SK-N-SH (cell line): ENCODE results near the gene MAP3K12. TPM values are rescaled to one million over a fixed set of nuclear protein-coding genes. Genes with fewer than 3 reads are reported as not detected.

Source experiments
- CTCF ChIA-PET: fragments of 300-600, 350-600 bp; formaldehyde crosslinking; extraction: SDS; loops from one replicate; lab custom pipeline; 2021; lab: Yijun Ruan, JAX
- POLR2A ChIA-PET: fragments of 350-600 bp; sonication (Branson Sonifier 250); formaldehyde crosslinking; extraction: SDS; loops from one replicate; lab custom pipeline; 2020; ENCODE audit warnings: antibody characterized with exemption, inconsistent platforms; lab: Yijun Ruan, JAX
- DNase-seq: peaks from one replicate; pipeline ENCODE4 v3.0.0; 2012
- H2AFZ ChIP-seq: fragments of 200-600 bp; sonication (generic); 2 replicates; pipeline ENCODE4 v1.8.1; 2016; ENCODE audit warnings: antibody characterized with exemption, mild to moderate bottlenecking, low read depth
- H3F3A ChIP-seq: fragments of 200-600 bp; sonication (generic); replicated peaks from 2 replicates; pipeline ENCODE3; 2016; ENCODE audit warnings: antibody characterized with exemption, mild to moderate bottlenecking; ENCODE audit not compliant: insufficient read depth
- H3K27ac ChIP-seq, 2 experiments: fragments of 200-500 bp in 1 of 2; fragments of 200-600 bp in 1 of 2; sonication (Bioruptor generic) in 1 of 2; sonication (generic), shearing (Covaris generic) in 1 of 2; 2 replicates each; pipeline versions ENCODE4 v1.5.1 to v1.6.1; 2014 to 2016; ENCODE audit warnings: low read depth in 2 of 2, inconsistent platforms in 1 of 2, low read length in 1 of 2, mild to moderate bottlenecking in 1 of 2, mixed read lengths in 1 of 2
- H3K27me3 ChIP-seq: fragments of 200-600 bp; sonication (generic), shearing (Covaris generic); 2 replicates; pipeline ENCODE4 v1.6.1; 2016; ENCODE audit warnings: mixed run types; ENCODE audit not compliant: insufficient read depth
- H3K36me3 ChIP-seq, 2 experiments: fragments of 200-500 bp in 1 of 2; fragments of 200-600 bp in 1 of 2; sonication (Bioruptor generic) in 1 of 2; sonication (generic) in 1 of 2; replicated peaks in 1 of 2; 2 replicates each; pipeline versions ENCODE3 to v1.5.1; 2014 to 2016; ENCODE audit warnings: low read length in 1 of 2, mild to moderate bottlenecking in 1 of 2; ENCODE audit not compliant: insufficient read depth in 2 of 2, control insufficient read depth in 1 of 2
- H3K4me1 ChIP-seq, 2 experiments: fragments of 200-500 bp in 1 of 2; fragments of 200-600 bp in 1 of 2; sonication (Bioruptor generic) in 1 of 2; sonication (generic), shearing (Covaris generic) in 1 of 2; 2 replicates each; pipeline versions ENCODE4 v1.5.1 to v1.6.1; 2014 to 2016; ENCODE audit warnings: low read depth in 1 of 2, low read length in 1 of 2, mixed run types in 1 of 2; ENCODE audit not compliant: insufficient read depth in 2 of 2, control insufficient read depth in 1 of 2
- H3K4me2 ChIP-seq: fragments of 200-600 bp; sonication (generic), shearing (Covaris generic); 2 replicates; pipeline ENCODE4 v1.6.1; 2017; ENCODE audit warnings: mixed run types
- H3K4me3 ChIP-seq, 2 experiments: fragments of 200-500 bp in 1 of 2; fragments of 200-600 bp in 1 of 2; sonication (Bioruptor generic) in 1 of 2; sonication (generic), shearing (Covaris generic) in 1 of 2; 2 replicates each; pipeline versions ENCODE4 v1.5.1 to v1.8.1; 2014 to 2016; ENCODE audit warnings: low read depth in 2 of 2, inconsistent platforms in 1 of 2, low read length in 1 of 2, mild to moderate bottlenecking in 1 of 2, mixed read lengths in 1 of 2, moderate library complexity in 1 of 2
- H3K79me2 ChIP-seq: fragments of 200-600 bp; sonication (generic); 2 replicates; pipeline ENCODE4 v1.8.1; 2017; ENCODE audit warnings: mild to moderate bottlenecking; ENCODE audit not compliant: insufficient read depth
- H3K9ac ChIP-seq: fragments of 200-600 bp; sonication (generic); 2 replicates; pipeline ENCODE4 v1.6.1; 2017; ENCODE audit warnings: mixed run types
- H3K9me2 ChIP-seq: fragments of 200-600 bp; sonication (generic); 2 replicates; pipeline ENCODE4 v1.6.1; 2017; ENCODE audit warnings: mixed run types
- H3K9me3 ChIP-seq: fragments of 200-600 bp; sonication (generic); 2 replicates; pipeline ENCODE4 v1.6.1; 2017; ENCODE audit warnings: mixed run types, mild to moderate bottlenecking, moderate library complexity
- H4K20me1 ChIP-seq: fragments of 200-600 bp; sonication (generic); 2 replicates; pipeline ENCODE4 v1.6.1; 2017; ENCODE audit warnings: mild to moderate bottlenecking, mixed run types; ENCODE audit not compliant: insufficient read depth
- CHD2 ChIP-seq: fragments of 150-350 bp; IDR thresholded peaks from 2 replicates; pipeline ENCODE4 v1.6.1; 2018; ENCODE audit warnings: low read length; ENCODE audit not compliant: partially characterized antibody
- CTCF ChIP-seq: fragments of 200-600 bp; sonication (generic); IDR thresholded peaks from 2 replicates; pipeline ENCODE4 v1.6.1; 2017; ENCODE audit warnings: antibody characterized with exemption, mild to moderate bottlenecking, moderate library complexity
- ELF1 ChIP-seq: IDR thresholded peaks from 2 replicates; pipeline ENCODE4 v1.4.0; 2012
- EP300 ChIP-seq, 2 experiments: IDR thresholded peaks; 2 replicates each; pipeline versions ENCODE4 v1.4.0 to v1.6.1; 2012; ENCODE audit warnings: borderline replicate concordance in 1 of 2, low read depth in 1 of 2, low read length in 1 of 2
- EZH2phosphoT487 ChIP-seq: fragments of 200-600 bp; sonication (generic); IDR thresholded peaks from 2 replicates; pipeline ENCODE4 v1.6.1; 2017; ENCODE audit warnings: low read depth, mixed run types, mild to moderate bottlenecking, antibody characterized with exemption, moderate library complexity, borderline replicate concordance
- FOSL2 ChIP-seq: IDR thresholded peaks from 2 replicates; pipeline ENCODE4 v1.4.0; 2012; ENCODE audit warnings: low read depth, mild to moderate bottlenecking, moderate library complexity, borderline replicate concordance
- GABPA ChIP-seq: IDR thresholded peaks from 2 replicates; pipeline ENCODE4 v1.4.0; 2012; ENCODE audit warnings: low read depth, mild to moderate bottlenecking
- GATA2 ChIP-seq: sonication (generic); formaldehyde crosslinking; IDR thresholded peaks from 2 replicates; pipeline ENCODE4 v1.5.0; 2020; ENCODE audit warnings: mild to moderate bottlenecking, missing genetic modification reagents
- IRF3 ChIP-seq: fragments of 150-350 bp; IDR thresholded peaks from 2 replicates; pipeline ENCODE4 v1.6.1; 2016; ENCODE audit warnings: mild to moderate bottlenecking, low read depth, low read length
- NFIC ChIP-seq: IDR thresholded peaks from 2 replicates; pipeline ENCODE4 v1.4.0; 2012; ENCODE audit warnings: borderline replicate concordance
- NRF1 ChIP-seq: IDR thresholded peaks from 2 replicates; pipeline ENCODE4 v1.6.1; 2012; ENCODE audit warnings: low read depth, mild to moderate bottlenecking, low read length
- POLR2AphosphoS5 ChIP-seq: IDR thresholded peaks from 2 replicates; pipeline ENCODE4 v1.6.1; 2012; ENCODE audit warnings: low read depth, low read length
- RAD21 ChIP-seq: IDR thresholded peaks from 2 replicates; pipeline ENCODE4 v1.6.1; 2012; ENCODE audit warnings: mild to moderate bottlenecking, low read length
- RFX5 ChIP-seq: IDR thresholded peaks from 2 replicates; pipeline ENCODE4 v1.6.1; 2012; ENCODE audit warnings: mild to moderate bottlenecking, improper control_type of control experiment, low read length
- SMC3 ChIP-seq: IDR thresholded peaks from 2 replicates; pipeline ENCODE4 v1.6.1; 2012; ENCODE audit warnings: low read depth, low read length, improper control_type of control experiment
- TAF1 ChIP-seq: IDR thresholded peaks from 2 replicates; pipeline ENCODE4 v1.6.1; 2012; ENCODE audit warnings: low read depth, mild to moderate bottlenecking, low read length, moderate library complexity, borderline replicate concordance
- TEAD4 ChIP-seq: IDR thresholded peaks from 2 replicates; pipeline ENCODE4 v1.4.0; 2012; ENCODE audit warnings: mild to moderate bottlenecking, borderline replicate concordance; ENCODE audit not compliant: insufficient read depth
- USF1 ChIP-seq: IDR thresholded peaks from 2 replicates; pipeline ENCODE4 v1.4.0; 2012; ENCODE audit warnings: low read depth, borderline replicate concordance
- ZBTB33 ChIP-seq: IDR thresholded peaks from 2 replicates; pipeline ENCODE4 v1.4.0; 2012; ENCODE audit warnings: low read depth, borderline replicate concordance
- WGBS: methylation state at CpG from one replicate; pipeline ENCODE4 v1.1.6; 2017; ENCODE audit warnings: low lambda C conversion rate; 5-methylcytosine and 5-hydroxymethylcytosine counted together
- polyA plus RNA-seq, 3 experiments: library from polyadenylated mRNA; depleted of rRNA; stranded (reverse); fragments of >200 nt; gene quantifications; 2 replicates each; pipeline ENCODE4 v1.2.3, GENCODE V29; 2012

MAP3K12 gene
- polyA plus RNA-seq, 1 of the 3 experiments (the other 2 are of a cell fraction): 57.6 TPM

GRCh38 chr12:53476769-53477209 is 22.5 kb downstream of the MAP3K12 start:
- Histone ChIP-seq H3K79me2 (peaks cover 80% of the 10 kb centered on the region), H4K20me1 (peaks cover 96% of the 10 kb centered on the region), H3F3A (peaks cover 90% of the 10 kb centered on the region), H3K9me2 (no peaks in the 10 kb centered on the region), H3K4me3 (no peak overlapping the region), H3K9me3 (no peaks in the 10 kb centered on the region), H3K9ac (no peak overlapping the region), H3K36me3 (peaks cover 87 to 95% of the 10 kb centered on the region in 2 experiments), H3K4me2 (no peak overlapping the region), H2AFZ (no peak overlapping the region), H3K27ac (peak overlapping the region; percentile 7 to 21; a peak in 3 of 4 replicates), H3K27me3 (no peaks in the 10 kb centered on the region), H3K4me1 (peaks cover 2 to 5% of the 10 kb centered on the region in 2 experiments; a peak in 2 of 4 replicates)
- TF ChIP-seq GATA2 (CRISPR knock-in tag) (no peak), CHD2 (no peak), CTCF (peak; percentile 58), IRF3 (no peak), NRF1 (no peak), GABPA (no peak), SMC3 (peak; percentile 1; the same call in 1 of the 2 replicates), TEAD4 (no peak), RFX5 (no peak), EP300 (IDR thresholded peaks at IDR 0.05; ENCODE audit: borderline replicate concordance in 1 of 2, low read depth in 1 of 2, low read length in 1 of 2) (no peak), EZH2phosphoT487 (no peak), TAF1 (no peak), NFIC (no peak), FOSL2 (no peak), ZBTB33 (no peak), RAD21 (peak; percentile 34; the same call in 1 of the 2 replicates), ELF1 (no peak), POLR2AphosphoS5 (no peak; the same call in none of the 2 replicates), USF1 (no peak)
- ChIA-PET CTCF (interaction anchor here (0.7 to 5.4 kb wide), 28 partner anchors 10 to 204 kb away, joined by 3 to 32 read pairs (median 5); partner anchors contain the start of genes AAAS, MAP3K12, NPFF and TARBP2), POLR2A (interaction anchor here (0.6 to 2.3 kb wide), 7 partner anchors 8 to 125 kb away, joined by 3 to 16 read pairs (median 4); partner anchors contain the start of gene TARBP2)
- DNase-seq: peak; percentile 67
- 66% methylated on average over 2 of the region's 2 CpGs for WGBS
